Medulla oblongata (tissue), 1 donor: Measurements from ENCODE around the gene GRWD1.

Experiments used
- DNase-seq: peaks from one replicate; pipeline ENCODE4 v3.0.0-alpha.2; 2015; ENCODE audit errors: extremely low spot score

GRWD1 gene

DNA sequence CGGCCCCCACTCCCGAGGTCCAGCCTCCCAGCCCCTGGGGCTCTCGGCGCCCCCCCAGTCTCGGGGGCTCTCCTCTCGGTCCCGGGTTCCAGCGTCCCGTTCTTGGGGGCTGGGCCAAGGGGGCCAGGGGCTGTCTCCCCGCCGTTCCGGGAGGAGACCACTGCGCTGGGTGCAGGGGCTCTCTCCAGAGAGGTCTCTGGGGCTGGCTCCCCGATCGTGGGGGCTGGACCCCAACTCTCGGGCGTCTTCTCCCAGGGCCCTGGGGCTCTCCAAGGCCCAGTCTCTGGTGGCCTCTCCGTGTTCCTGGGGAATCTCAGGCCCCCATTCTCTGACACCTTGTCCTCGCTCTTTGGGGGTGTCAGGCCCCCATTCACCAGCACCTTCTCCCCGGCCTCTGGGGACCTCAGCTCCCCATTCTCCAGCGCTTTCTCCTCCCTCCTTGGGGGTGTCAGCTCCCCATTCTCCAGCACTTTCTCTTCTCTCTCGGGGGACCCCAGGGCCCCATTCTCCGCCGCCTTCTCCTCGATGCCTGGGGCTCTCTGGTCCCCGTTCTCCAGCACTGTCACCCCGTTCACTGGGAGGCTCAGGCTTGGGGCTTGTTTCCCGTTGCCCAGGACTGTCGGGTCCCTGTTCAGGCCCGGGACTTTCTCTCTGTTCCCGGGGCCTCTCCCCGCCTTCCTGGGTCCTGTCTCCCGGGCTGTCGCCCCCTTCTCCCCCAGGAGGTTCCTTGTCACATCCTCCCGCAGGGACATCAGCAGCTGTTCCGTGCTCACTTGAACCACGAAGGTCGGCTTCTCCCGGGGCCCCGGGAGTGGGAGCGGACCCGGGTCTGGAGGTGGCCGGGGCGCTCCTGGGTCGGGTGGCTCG is 52.2 kb downstream of the GRWD1 start:
- no peak for DNase-seq

DNA sequence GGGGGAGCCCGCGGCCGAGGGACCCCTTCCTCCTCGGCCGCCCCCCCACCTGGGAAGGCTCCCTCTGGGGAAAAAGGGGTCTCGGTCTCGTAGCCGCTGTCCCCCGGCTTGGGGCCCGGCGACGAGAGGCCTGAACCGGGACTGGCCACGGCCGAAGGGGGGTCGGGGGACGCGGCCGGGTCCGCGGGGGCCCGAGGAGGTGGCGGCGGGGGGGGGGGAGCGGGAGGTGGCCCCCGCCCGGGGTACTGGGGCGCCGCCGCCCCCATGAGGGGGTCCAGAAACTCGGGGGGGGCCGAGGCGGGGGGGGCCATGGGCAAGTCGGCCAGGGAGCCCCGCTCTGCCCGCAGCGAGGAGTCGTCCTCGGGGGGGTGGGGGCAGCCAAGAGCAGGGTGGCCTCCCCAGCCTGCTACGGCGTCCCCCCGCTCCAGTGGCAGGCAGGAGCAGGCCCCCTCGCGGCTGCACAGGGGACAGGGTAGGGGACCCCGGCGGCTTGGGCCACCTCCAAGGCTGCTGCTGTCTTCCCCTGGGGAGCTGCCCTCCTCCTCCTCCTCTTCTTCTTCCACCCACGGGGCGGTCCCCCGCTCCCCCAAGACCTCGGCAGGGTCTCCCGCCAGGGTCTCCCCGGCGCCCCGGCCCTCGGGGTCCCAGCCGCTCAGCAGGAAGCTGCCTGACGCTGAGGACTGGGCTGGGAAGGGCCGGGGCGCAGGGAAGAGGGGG is 53.0 kb downstream of the GRWD1 start:
- no peak for DNase-seq

DNA sequence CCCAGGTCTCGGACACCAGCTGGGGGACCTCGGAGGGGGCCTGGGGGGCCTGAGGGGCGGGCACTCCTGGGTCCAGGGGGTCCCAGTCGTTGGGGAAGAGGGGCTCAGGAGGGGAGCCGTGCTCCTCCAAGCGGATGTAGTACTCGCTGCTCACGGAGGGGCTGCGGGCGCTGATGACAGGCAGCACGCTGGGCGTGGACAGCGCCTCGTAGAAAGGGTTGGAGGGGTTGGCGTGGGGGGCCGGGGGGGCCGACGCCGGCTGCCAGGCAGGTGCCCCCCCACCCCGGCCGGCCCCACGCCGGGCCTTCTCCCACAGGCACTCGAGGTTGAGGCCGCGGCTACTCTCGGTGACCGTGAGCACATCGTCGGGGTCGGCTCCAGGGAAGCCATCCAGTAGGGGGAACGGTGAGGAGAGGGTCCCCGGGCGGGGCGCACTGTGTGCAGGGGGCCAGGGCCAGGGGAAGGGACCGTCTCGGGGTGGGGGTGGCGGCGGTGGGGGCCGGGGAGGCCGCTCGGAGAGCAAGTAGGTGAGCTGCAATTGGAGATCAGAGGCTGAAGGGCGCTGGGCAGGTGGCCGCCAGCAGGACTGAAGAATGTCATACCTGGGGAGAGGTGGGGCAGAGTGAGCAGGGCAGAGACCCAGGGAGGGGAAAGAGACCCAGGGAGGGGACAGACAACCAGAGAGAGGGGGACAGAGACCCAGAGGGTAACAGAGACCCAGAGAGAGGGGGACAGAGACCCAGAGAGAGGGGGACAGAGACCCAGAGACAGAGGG is 53.7 kb downstream of the GRWD1 start:
- no peak for DNase-seq

DNA sequence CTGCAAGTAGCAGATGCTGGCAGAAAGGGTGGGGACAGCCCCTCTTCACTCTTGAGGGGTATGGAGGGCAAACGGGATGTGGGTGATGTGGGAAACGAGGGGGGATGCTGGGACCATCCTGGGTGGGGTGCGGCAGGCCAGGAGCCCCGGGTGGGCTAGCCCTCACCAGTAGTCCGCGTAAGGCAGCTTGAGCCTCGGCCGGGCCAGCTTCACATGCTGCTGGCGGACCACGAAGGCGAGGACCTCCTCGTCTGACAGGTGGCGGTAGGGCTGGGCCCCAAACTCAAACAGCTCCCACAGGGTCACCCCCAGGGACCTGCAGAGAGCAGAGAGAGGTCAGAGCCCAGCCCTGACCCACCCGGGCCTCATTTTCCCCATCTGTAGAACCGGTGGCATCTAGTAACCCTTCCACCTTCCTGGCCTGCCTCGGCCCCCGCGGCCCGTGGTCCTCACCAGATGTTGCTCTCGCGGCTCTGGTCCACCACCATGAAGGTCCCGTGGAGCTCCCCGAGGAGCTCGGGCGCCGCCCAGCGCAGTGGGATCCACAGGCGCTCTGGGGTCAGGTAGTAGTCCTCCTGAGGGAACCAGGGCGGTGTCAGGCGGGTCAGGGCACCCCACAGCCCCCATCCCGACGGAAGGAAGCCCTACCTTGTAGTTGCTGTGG is 55.2 kb downstream of the GRWD1 start:
- no peak for DNase-seq

DNA sequence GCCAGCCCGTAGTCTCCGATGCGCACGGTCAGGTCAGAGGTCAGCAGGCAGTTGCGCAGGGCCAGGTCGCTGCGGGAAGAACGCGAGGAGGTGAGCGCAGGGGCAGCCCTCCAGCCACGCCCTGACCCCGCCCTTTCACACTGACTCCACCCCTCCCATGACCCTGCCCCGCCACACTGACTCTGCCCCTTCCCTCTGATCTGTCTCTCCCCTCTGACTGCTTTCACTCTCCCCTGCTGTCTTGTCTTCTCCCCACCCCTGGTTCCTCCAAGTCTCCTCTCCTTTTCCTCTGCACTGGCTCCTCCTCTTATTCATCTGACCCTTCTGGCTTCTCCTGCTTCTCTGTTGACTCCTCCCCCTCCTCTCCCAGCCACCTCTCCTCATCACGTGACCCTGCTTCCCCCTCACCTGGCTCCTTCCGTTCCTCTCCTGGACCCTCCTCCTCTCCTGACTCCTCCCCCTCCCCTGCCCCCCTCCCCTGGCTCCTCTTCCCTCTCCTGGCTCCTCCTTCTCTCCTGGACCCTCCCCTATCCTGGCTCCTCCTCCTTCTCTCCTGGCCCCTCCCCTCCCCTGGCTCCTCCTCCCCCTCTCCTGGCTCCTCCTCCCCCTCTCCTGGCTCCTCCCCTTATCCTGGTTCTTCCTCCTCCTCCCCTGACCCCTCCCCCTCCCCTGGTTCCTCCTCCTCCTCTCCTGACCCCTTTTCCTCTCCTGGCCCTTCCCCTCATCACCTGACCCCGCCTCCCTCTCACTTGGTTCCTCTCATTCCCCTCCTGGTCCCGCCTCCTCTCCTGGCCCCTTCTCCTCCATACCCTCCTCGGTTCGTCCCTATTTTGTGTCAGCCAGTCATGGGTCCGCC is 55.9 kb downstream of the GRWD1 start:
- DNase-seq: peak; percentile 71

DNA sequence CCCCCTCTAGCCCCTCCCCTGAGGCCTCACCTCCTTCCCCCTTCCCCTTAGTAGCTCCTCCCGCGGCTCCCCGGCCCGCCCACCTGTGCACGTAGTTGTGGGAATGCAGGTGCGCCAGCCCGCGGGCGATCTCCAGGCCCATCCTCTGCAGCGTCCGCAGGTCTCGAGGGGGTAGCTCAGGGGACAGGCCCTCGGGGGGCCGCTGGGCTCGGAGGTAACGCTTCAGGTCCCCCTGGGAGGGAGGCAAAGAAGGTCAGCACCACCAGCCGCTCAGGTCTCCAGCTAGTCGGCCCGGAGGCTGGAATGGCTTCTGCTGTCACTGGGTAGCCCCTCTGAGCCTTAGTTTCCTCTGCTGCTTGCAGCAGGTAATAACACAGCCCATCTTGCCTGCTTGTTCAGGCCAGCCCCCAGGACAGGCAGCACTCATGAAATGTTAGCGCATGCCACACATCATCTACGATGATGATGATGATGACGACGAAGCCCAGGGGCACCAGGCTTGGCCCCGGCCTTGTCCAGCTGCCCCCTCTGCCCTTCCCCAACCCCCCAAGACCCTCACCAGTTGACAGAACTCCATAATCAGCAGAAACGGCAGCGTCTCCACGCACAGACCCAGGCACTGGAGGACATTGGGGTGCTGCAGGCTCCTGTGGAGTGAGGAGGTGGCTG is 56.7 kb downstream of the GRWD1 start:
- no peak for DNase-seq

DNA sequence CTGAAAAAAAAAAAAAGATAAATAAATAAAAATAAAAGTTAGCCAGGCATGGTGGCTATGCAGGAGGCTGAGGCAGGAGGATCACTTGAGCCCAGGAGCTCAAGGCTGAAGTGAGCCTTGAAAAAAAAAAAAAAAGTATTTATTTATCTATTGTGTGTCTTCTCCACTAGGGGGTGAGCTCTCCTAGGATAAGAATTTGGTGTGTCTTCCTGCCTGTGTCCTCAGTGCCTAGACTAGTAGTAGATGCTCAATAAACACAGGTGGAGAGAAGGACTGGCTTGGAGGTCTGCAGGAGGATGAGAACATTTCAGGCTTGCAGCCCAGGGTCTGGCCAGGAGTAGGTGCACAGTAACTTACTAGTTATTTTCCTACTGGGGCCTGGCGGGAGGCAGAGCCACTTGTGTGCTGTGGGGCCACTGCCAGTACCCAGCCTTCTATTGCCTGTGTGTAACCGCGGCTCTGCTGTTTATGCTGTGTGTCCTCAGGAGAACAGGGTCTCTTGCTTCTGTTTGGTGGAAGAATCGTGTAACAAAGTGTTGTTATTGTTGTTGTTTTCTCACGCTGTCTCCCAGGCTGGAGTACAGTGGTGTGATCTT is 60.5 kb downstream of the GRWD1 start:
- DNase-seq: no peak
